HG03342 (cell line): Measurements from ENCODE around the gene LBP.
"Not testable (repeated sequence)": the region's sequence is repeated elsewhere in the genome, so short reads cannot be mapped to it uniquely, and the experiment has no call there.

ENCODE experiments used
- ATAC-seq: cut with Tn5 transposase; IDR thresholded peaks from one replicate; pipeline ENCODE4 v1.9.1; 2021; ENCODE audit warnings: mild to moderate bottlenecking, moderate library complexity; ENCODE audit not compliant: unreplicated experiment

Gene LBP

GRCh38 chr20:38346247-38346651 lies at the start of gene LBP:
Gene LBP (plus strand): TSS chr20:38346482. CDS start chr20:38346517, 35 bp downstream.
- no peak for ATAC-seq

DNA sequence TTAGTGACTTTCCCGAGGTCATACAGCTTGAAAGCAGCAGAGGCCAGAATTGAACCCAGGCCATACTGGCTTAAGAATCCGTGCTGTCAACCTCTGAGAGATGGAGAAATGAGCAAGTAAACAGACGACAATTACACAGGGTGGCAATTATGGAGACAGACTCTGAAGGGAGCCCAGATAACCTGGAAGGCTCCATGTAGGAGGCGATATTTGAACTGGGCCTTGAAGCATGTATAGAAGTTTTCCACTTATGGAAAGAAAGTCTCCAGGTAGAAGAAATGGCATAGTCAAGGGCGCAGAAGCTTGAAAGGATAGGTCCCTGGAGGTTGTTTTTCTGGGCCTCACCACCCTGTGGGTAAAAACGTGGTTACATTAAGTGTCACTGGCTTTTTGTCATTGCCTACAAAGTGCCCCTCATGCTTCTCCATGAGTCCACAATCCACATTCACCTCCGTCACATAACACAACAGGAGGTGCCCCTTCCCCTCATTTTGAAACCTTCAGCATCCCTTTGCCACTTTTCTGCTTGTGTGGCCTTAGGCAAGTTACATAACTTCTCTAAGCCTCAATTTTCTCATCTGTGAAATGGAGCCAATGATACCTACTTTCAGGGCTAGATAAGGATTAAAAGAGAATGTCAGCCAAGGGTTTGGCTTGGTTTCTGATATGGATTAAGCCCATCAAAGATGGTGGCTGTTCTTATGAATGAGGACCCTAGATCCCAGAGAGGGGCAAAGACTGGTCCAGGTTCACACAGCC lies 48.2 kb upstream of the LBP start:
- ATAC-seq = no peak

DNA sequence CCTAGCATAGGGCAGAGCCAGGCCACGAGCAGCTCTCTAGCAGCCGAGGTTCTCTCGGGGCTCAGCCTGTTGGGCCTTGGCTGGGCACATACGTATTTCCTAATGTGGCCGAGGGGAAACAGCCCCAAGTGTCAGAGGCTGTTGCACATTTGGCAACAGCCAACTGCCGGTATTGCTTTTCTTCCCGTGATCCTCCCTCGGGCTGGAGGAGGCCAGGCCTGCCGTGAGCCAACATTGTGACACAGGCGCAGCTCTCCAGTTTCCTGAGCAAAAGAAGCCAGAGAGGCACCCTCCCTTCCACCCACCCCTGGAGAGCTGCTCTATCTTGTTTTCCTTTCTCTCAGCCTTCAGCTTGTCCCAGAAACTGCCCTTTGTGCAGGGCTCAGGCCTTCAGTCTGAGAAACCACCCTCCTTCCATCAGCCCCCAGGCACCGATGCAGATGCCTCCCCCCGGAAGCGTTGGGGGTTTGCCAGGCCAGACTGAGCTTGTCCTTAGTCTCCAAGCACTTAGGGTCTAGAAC lies 47.5 kb upstream of the LBP start:
- ATAC-seq = no peak

- no peak for ATAC-seq
Observed at GRCh38 chr20:38299963-38300362, 46.3 kb upstream of the LBP start.

DNA sequence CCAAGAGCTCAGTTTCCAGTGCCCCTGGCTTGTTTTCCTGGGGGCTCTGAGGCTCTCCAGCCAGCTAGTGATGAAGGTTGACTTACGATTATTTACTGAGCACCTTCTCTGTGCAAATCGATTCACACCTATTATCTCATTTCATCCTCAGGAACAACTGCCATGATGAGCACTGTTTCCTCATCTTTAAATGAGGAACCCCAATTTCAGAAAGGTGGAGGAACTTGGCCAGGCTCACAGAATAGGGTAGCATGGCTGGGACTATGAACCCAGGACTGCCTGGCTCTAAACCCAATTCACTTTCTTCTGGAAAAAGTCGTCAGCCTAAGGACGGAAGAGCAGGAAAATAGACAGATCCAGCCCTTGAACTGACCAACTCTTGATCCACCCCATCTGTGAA lies 45.8 kb upstream of the LBP start:
- no peak for ATAC-seq

- ATAC-seq = no peak
Observed at GRCh38 chr20:38301309-38301708, 45.0 kb upstream of the LBP start.

GRCh38 chr20:38302786-38303185 lies 43.5 kb upstream of the LBP start:
- no peak for ATAC-seq

GRCh38 chr20:38303908-38304379 lies 42.3 kb upstream of the LBP start, which contains the start of gene BPI:
Gene BPI (plus strand): TSS chr20:38304156. CDS start chr20:38304224, 68 bp downstream.
- ATAC-seq = no peak

DNA sequence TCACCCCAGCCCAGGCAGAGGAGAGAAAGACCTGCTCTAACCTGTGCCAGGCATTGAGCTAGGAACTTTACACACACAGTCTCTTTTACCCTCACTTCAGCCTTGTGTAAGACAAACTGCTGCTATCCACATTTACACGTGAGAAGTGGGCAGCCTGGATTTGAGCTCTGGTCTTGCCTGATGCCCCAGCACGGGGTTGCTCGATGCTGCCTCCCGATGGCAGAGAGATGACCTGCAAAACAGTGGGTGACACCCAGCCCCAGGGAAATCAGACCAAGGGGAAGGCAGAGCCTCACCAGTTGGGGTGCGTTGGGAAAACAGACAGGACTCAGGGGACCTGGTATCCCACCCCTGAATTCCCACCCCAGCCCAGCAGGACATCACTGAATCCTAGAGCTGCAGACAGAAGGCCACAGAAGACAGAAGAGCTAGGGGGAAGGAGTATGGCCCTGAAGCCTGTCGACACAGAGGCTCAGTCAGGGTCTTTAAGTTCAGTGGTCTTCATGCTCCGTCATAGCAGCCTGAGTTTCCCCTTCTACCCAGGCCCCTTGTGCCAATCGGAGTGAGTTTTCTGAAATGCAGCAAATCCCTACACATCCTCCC lies 41.3 kb upstream of the LBP start:
- no peak for ATAC-seq

DNA sequence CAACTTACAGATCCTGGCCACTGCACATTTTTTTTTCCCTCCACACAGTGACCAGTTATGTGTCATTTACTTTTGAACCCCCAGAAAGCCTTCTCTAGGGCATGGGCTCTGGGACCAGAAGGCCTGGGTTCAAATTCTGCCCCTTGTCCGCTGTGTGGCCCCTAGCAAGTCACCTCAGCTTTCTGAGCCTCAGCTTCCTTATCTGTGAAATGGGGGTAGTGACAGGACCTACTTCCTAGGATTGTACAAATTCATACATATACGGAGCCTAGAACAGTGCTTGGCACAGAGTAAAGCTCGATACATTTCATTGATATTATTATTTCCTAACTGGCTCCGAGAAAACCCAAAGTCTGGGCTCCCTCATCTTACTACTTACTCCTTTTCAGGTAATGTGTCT lies 40.7 kb upstream of the LBP start:
- ATAC-seq = no peak

- no peak for ATAC-seq
Observed at GRCh38 chr20:38306379-38306778, 39.9 kb upstream of the LBP start.

DNA sequence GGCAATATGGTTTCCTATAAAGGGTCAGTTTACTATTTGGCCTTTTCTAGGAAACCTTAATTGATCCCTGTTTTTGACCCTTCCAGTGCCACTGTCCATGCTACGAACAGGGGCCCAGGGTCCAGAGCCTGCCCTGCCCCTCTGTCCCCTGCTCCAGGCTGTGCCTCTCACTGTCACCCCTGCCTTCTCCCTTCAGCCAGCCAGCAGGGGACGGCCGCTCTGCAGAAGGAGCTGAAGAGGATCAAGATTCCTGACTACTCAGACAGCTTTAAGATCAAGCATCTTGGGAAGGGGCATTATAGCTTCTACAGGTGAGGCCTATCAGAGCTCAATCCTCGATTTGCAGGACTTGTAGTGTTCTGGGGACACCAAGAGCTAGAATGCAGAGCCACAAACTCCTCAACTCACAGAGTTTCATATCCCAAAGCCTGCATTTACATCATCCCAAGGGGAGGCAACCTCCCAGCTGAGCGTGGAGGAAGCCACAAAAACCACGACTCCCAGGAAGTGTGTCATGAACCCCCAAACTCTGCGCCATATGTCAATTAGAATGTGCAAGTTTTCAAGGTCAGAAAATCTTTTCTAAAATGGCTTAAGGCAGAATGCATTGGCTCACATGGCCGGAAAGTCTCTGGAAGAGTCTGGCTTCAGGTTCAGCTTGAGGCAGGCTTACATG lies 38.8 kb upstream of the LBP start:
- no peak for ATAC-seq

- ATAC-seq = no peak
Observed at GRCh38 chr20:38308047-38308438, 38.2 kb upstream of the LBP start.

- ATAC-seq = no peak
Observed at GRCh38 chr20:38308447-38308846, 37.8 kb upstream of the LBP start.

- no peak for ATAC-seq
Observed at GRCh38 chr20:38311091-38311490, 35.2 kb upstream of the LBP start.

DNA sequence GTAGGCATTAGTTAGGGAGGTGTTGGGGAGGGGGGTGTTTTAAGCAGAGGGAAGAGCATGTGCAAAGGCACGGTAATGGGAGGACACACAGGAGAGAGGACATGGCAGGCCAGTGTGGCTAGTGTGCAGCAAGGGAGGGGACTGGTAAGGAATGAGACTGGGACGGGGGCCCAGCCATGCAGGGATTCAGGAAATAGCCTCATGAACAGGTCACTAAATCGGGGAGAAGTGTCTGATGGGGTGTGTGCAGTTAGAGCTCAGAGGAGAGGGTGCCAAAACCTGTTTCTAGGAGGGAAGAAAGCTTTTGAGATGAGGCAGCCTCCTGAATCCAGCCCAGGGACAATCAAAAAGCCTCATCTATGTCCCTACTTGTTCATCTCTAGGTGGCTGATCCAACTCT lies 34.8 kb upstream of the LBP start:
- no peak for ATAC-seq

GRCh38 chr20:38313676-38314075 lies 32.6 kb upstream of the LBP start:
- no peak for ATAC-seq

DNA sequence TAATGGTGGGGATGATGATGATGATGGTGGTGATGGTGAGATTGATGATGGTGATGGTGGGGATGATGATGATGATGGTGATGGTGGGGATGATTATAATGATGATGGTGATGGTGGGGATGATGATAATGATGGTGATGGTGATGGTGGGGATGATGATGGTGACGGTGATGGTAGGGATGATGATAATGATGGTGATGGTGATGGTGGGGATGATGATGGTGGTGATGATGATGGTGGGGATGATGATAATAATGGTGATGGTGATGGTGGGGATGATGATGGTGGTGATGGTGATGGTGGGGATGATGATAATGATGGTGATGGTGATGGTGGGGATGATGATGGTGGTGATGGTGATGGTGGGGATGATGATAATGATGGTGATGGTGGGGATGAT lies 31.9 kb upstream of the LBP start:
- not testable (repeated sequence) for ATAC-seq

- no peak for ATAC-seq
Observed at GRCh38 chr20:38315290-38315966, 30.9 kb upstream of the LBP start.

GRCh38 chr20:38316341-38316740 lies 29.9 kb upstream of the LBP start:
- no peak for ATAC-seq

DNA sequence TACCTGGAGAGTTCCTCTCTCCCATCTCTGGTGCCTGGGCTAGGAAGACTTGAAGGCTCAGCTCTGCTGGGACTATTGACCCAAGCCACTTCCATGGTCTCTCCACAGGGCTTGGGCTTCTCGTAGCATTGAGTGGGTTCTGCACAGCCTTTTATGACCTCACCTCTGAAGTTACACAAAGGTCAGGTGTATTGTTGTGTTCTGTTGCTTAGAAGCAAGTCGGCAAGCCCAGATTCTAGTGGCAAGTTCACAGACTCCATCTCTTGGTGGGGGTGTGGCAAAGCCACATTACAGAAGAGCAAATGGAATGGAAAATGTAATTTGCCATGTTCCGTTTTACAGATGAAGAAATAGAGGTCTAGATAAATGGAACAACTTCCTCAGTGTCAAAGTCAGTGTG lies 28.9 kb upstream of the LBP start:
- no peak for ATAC-seq
